Upper lobe of right lung (tissue), 1 donor: ENCODE results near the gene GCH1. TPM values are rescaled to one million over a fixed set of nuclear protein-coding genes. Genes with fewer than 3 reads are reported as not detected.

Source experiments
- ATAC-seq: fragments of 200-7000 bp; cut with Tn5 transposase; one replicate; pipeline ENCODE4 v1.9.1; 2020; ENCODE audit warnings: mild to moderate bottlenecking, moderate library complexity
- DNase-seq: peaks from one replicate; pipeline ENCODE4 v3.0.0-alpha.2; 2020
- H3K27ac ChIP-seq: fragments of 200-600 bp; one replicate; pipeline ENCODE4 v1.8.0; 2022
- H3K27me3 ChIP-seq: fragments of 200-600 bp; one replicate; pipeline ENCODE4 v1.8.0; 2022; ENCODE audit warnings: mild to moderate bottlenecking
- H3K36me3 ChIP-seq: fragments of 200-600 bp; one replicate; pipeline ENCODE4 v1.8.0; 2022
- H3K4me1 ChIP-seq: fragments of 200-600 bp; one replicate; pipeline ENCODE4 v1.8.0; 2022
- H3K4me3 ChIP-seq: fragments of 200-600 bp; one replicate; pipeline ENCODE4 v1.8.0; 2022; ENCODE audit warnings: mild to moderate bottlenecking
- H3K9me3 ChIP-seq: fragments of 200-600 bp; one replicate; pipeline ENCODE4 v1.8.0; 2022
- CTCF ChIP-seq: fragments of 200-600 bp; IDR thresholded peaks from one replicate; pipeline ENCODE4 v1.8.0; 2022; ENCODE audit warnings: antibody characterized with exemption
- intact Hi-C: fragments of 100-400 bp; cut with DNase I; formaldehyde crosslinking; loops from one replicate; pipeline ENCODE4 v1.11.0; 2022
- total RNA-seq: library from RNA; stranded (reverse); fragmentation: NEBNext Ultra II Directional; extraction: Animal tissue kit (Norgen Biotek cat#: 25700); gene quantifications from one replicate; pipeline ENCODE4 v1.2.1, GENCODE V29; 2021
- donor health status: DM: no; HTN: yes; CAD: no; lungs with severe emphysema.

GCH1 gene
- total RNA-seq, 1 donor from 2014 or later: 14.3 TPM

DNA sequence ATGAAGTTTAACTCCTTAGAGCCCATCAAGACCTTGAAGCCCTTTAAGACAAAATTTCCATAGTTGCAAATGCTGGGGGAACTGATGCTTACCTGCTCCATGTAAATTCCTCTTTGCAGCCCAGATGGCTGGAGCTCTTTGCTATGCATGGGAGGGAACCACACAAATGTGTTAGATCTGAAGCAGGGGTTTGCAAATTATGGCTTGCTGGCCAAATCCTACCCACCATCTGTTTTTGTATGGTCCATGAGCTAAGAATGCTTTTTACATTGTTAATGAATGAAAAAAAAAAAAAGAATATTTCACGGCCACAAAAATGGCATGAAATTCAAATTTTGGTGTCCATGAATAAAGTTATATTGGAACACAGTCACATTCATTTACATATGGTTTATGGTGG, 74.6 kb downstream of the GCH1 start:
- intact Hi-C loops: no loop called here
- TF ChIP-seq CTCF: no peak
- no peak overlapping the region for H3K27ac ChIP-seq

GRCh38 chr14:54823757-54824549, 78.7 kb downstream of the GCH1 start:
- Histone ChIP-seq H3K27me3 (no peaks in the 10 kb centered on the region), H3K36me3 (no peaks in the 10 kb centered on the region), H3K9me3 (peaks cover 8% of the 10 kb centered on the region), H3K27ac (no peak overlapping the region), H3K4me1 (no peaks in the 10 kb centered on the region), H3K4me3 (no peak overlapping the region)
- DNase-seq (no peak), ATAC-seq (no peak)
- TF ChIP-seq CTCF: no peak
- intact Hi-C loops: no loop called here

More for the DNA sequence above, 74.6 kb downstream of the GCH1 start:
- ATAC-seq (no peak), DNase-seq (no peak)
- Histone ChIP-seq H3K27me3 (no peaks in the 10 kb centered on the region), H3K9me3 (peaks cover 8% of the 10 kb centered on the region), H3K4me3 (no peak overlapping the region), H3K4me1 (no peaks in the 10 kb centered on the region), H3K36me3 (no peaks in the 10 kb centered on the region)

DNA sequence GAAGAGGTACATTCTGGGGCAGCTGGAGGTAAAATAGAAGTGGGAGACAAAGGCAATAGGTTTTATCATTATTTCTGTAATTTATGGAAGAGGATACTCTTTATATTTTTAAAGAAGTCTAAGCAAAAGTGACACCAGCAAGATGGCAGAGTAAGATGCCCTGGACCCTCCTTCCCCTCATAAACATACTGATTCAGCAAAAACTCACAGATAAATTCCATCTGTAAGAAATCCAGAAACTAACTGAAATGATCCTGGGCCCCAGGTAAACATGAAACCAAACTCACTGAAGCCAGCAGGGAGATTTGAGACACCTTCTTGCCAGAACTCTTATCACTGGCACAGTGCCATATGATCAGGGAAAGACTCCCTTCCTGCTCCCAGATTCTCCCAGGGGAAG, 79.9 kb downstream of the GCH1 start:
- no peaks in the 10 kb centered on the region for H3K36me3 ChIP-seq

DNA sequence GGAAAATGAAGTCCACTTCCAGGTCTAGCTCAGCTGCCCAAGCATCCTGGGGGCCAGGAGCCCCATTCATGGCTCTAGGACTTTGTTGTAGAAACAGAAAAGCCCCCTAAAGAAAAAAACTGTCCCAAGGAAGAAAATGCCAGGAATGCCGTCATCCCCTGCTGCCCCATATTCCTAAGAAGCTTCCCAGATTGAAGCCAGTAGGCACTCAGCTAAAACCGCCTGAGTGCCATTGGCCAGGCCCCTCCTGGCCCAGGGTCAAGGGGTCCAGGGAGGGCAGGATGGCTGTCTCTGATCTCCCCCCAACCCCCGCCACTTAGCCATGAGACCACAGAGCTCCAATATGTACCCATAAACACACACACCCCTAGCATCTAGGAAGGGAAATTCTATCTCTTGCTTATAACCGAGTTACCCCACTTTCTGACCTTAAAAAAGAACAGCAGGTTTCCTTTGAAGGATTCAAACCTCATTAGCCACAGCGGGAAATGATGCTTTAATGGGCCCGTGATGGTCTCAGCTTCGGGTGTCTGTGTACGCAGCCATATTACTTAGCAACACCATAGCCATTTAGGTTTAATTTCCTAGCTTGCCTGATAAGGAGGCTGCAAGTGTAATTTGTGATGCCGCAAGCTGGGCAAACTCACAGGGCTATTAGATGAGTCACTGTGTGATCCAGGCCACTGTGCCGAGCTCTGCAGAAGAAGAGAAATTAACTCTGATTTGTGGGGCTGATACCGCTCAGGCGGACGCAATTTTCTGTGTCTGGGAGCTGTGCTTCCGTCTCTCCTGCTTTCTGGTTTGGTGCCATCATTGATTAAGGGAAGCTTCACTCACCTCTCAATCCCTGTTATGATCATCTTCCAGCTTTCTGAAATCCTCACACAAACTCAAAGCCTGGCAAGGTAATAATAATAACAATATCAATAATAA, 84.2 kb downstream of the GCH1 start:
- H3K4me3 ChIP-seq: no peak overlapping the region
- no peak for TF ChIP-seq CTCF
- H3K9me3 ChIP-seq: no peaks in the 10 kb centered on the region
- no peak for ATAC-seq
- no peaks in the 10 kb centered on the region for H3K36me3 ChIP-seq
- intact Hi-C loops: no loop called here
- H3K27me3 ChIP-seq: no peaks in the 10 kb centered on the region
- no peaks in the 10 kb centered on the region for H3K4me1 ChIP-seq
- DNase-seq: no peak
- no peak overlapping the region for H3K27ac ChIP-seq

More for the DNA sequence above, 79.9 kb downstream of the GCH1 start:
- Histone ChIP-seq H3K27me3 (no peaks in the 10 kb centered on the region), H3K4me3 (no peak overlapping the region), H3K4me1 (no peaks in the 10 kb centered on the region), H3K9me3 (peaks cover 8% of the 10 kb centered on the region), H3K27ac (no peak overlapping the region)
- ATAC-seq (no peak), DNase-seq (no peak)
- TF ChIP-seq CTCF: no peak
- intact Hi-C loops: no loop called here

- Histone ChIP-seq H3K4me1 (no peaks in the 10 kb centered on the region), H3K36me3 (no peaks in the 10 kb centered on the region), H3K9me3 (no peaks in the 10 kb centered on the region), H3K27me3 (no peaks in the 10 kb centered on the region), H3K4me3 (no peak overlapping the region), H3K27ac (no peak overlapping the region)
- no peak for TF ChIP-seq CTCF
- DNase-seq (no peak), ATAC-seq (no peak)
- intact Hi-C loops: no loop called here
These were observed 85.1 kb downstream of the GCH1 start for GRCh38 chr14:54817506-54817905.
